Ishikawa (cell line): ENCODE measurements around the gene SNX19.
A peak's percentile ranks its signal among the peaks of the same experiment; 100 is the strongest.

Experiments
- CEBPB ChIP-seq: IDR thresholded peaks from 2 replicates; pipeline ENCODE4 v1.6.1; 2012
- CREB1 ChIP-seq: IDR thresholded peaks from 2 replicates; pipeline ENCODE4 v1.6.1; 2012; ENCODE audit warnings: low read depth
- EP300 ChIP-seq: IDR thresholded peaks from 2 replicates; pipeline ENCODE4 v1.6.1; 2012; ENCODE audit warnings: borderline replicate concordance
- FOXM1 ChIP-seq: IDR thresholded peaks from 2 replicates; pipeline ENCODE4 v1.6.1; 2012; ENCODE audit warnings: low read depth, borderline replicate concordance
- NFIC ChIP-seq: IDR thresholded peaks from 2 replicates; pipeline ENCODE4 v1.6.1; 2012
- RAD21 ChIP-seq: IDR thresholded peaks from 2 replicates; pipeline ENCODE4 v1.6.1; 2012; ENCODE audit warnings: low read depth
- REST ChIP-seq: IDR thresholded peaks from 2 replicates; pipeline ENCODE4 v1.6.1; 2012; ENCODE audit warnings: low read depth, mild to moderate bottlenecking
- TAF1 ChIP-seq: IDR thresholded peaks from 2 replicates; pipeline ENCODE4 v1.6.1; 2012; ENCODE audit warnings: low read depth, mild to moderate bottlenecking
- USF1 ChIP-seq: IDR thresholded peaks from 2 replicates; pipeline ENCODE4 v1.6.1; 2012
- ZBTB7A ChIP-seq: IDR thresholded peaks from 2 replicates; pipeline ENCODE4 v1.6.1; 2012; ENCODE audit warnings: low read depth

GRCh38 chr11:130916238-130916855, at the start of gene SNX19:
- no peak for TF ChIP-seq ZBTB7A
- TF ChIP-seq FOXM1 = no peak
- TF ChIP-seq NFIC = no peak
- TF ChIP-seq CEBPB = no peak
- TF ChIP-seq EP300 = peak; percentile 57; the same call in 1 of the 2 replicates
- peak; percentile 10; the same call in 1 of the 2 replicates for TF ChIP-seq RAD21
- TF ChIP-seq TAF1 = peak; percentile 76
- peak; percentile 64 for TF ChIP-seq CREB1
- peak; percentile 36 for TF ChIP-seq USF1
- TF ChIP-seq REST = 0 out of 2 replicates have a peak, but pooled peaks have one; percentile 16
